ENCODE results near the gene OOSP3.

DNA sequence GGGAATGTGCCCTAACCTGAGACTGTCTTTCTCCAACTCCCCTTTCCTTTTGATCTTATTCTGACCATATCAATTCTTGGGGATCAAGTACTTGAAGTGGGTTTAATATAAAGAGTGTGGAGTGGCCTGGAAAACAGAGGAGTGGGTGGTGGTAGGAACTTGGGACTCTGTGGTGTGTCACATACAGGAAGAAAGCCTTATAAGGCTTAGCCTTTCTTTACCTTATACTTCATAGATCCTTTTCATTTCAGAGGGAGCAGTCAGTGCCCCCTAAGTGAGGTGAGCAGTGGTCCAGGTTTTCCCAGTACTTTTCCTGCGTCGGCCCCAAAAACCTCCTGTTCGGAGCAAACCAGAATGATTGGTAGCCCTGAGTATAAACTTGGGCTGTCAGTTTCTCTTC is 60.1 kb downstream of the OOSP3 start:
- TF ChIP-seq, protein P1, sequence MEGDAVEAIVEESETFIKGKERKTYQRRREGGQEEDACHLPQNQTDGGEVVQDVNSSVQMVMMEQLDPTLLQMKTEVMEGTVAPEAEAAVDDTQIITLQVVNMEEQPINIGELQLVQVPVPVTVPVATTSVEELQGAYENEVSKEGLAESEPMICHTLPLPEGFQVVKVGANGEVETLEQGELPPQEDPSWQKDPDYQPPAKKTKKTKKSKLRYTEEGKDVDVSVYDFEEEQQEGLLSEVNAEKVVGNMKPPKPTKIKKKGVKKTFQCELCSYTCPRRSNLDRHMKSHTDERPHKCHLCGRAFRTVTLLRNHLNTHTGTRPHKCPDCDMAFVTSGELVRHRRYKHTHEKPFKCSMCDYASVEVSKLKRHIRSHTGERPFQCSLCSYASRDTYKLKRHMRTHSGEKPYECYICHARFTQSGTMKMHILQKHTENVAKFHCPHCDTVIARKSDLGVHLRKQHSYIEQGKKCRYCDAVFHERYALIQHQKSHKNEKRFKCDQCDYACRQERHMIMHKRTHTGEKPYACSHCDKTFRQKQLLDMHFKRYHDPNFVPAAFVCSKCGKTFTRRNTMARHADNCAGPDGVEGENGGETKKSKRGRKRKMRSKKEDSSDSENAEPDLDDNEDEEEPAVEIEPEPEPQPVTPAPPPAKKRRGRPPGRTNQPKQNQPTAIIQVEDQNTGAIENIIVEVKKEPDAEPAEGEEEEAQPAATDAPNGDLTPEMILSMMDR (IDR thresholded peaks at IDR 0.05) = no peak
- no peak for TF ChIP-seq POLR2A (IDR thresholded peaks at IDR 0.05)

All from right lobe of liver (tissue), 4 donors.